ENCODE data around the gene SHANK2.

DNA sequence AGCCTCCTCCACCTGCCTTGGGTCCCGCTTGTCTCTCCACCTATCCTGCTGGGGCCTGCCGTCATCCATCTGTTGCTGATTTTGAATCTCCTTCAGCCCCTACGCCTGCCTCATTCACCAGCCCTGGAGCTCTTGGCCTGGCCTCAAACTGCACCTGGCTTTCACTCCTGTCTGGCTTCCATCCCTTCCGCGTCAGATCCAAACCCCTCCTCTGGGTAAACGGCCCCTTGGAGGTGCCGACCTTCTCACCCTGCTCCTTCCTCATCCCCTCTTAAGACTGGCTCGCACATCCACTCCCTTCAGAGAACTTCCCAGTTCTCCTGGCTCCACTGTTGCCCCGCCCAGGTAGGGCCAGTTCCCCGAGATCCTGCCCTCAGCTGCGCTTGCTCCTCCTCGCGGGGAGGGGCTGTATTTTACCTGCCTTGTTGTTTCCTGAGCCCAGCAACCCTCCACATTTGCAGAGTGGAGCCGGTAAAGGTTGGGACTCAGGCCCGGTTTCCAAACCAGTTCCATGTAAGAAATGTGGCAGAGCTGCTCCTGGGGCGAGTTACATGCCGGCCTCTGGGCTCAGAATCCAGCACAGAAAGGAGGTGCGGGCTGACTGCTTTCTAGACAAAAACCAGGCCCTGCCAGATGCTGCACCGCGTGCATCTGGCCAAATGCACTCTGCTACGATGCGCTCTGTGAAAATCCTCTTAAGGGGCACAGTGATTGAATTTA lies 13.9 kb upstream of the SHANK2 start:
- TF ChIP-seq POLR2AphosphoS5 (IDR thresholded peaks at IDR 0.05): no peak
- TF ChIP-seq, protein P1, sequence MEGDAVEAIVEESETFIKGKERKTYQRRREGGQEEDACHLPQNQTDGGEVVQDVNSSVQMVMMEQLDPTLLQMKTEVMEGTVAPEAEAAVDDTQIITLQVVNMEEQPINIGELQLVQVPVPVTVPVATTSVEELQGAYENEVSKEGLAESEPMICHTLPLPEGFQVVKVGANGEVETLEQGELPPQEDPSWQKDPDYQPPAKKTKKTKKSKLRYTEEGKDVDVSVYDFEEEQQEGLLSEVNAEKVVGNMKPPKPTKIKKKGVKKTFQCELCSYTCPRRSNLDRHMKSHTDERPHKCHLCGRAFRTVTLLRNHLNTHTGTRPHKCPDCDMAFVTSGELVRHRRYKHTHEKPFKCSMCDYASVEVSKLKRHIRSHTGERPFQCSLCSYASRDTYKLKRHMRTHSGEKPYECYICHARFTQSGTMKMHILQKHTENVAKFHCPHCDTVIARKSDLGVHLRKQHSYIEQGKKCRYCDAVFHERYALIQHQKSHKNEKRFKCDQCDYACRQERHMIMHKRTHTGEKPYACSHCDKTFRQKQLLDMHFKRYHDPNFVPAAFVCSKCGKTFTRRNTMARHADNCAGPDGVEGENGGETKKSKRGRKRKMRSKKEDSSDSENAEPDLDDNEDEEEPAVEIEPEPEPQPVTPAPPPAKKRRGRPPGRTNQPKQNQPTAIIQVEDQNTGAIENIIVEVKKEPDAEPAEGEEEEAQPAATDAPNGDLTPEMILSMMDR (IDR thresholded peaks at IDR 0.05): peak in 1 of 5 experiments; percentile 47
- no peak for TF ChIP-seq POLR2A (IDR thresholded peaks at IDR 0.05)
